ENCODE data around the gene BBS1.
A peak's percentile ranks its signal among the peaks of the same experiment; 100 is the strongest.

Gene BBS1

DNA sequence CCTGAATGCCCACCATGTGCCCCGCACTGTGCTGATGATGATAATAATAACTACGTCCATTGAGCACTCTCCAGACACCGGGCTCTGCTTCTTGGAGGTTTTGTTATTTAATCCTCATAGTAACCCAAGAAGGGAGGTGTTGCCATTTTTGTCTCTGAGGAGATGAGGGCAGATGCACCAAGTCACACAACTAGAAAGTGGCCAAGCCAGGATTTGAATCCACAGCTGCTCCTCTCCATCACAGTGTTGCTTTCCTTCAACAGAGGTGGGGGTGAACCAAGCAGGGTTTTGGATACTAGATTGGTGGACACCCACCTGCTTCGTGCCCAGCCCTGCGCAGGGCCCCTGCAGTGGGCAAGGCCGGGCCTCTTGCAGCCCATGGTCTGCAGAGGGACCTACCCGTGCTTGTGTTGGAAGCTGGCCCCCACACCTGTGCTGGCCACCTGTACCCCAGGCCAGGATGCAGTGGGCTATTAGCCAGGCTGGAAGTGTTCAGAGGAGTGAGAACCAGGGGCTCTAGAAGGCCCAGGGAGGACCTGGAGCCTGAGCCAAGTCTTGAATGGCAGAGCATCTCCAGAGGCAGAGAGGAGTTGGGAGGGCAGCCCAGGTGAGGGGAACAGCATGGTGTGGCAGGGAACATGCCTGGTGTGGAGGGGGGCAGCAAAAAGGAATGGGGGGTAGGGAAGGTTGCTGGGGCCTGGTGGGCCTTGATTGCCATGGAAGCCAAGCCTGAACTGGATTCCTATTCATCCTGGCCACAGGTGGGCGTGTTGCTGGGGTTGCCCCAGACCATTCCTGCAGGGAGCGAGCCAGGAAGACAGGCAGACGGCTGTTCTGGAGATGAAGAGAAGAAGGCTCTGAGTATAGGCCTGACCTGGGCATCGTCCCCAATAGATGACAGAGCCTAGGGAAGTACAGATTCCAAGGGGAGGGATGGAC lies 32.9 kb upstream of the BBS1 start:
- DNase-seq (ENCODE audit: low read depth in 1 of 2, low spot score in 1 of 2), result no peak

DNA sequence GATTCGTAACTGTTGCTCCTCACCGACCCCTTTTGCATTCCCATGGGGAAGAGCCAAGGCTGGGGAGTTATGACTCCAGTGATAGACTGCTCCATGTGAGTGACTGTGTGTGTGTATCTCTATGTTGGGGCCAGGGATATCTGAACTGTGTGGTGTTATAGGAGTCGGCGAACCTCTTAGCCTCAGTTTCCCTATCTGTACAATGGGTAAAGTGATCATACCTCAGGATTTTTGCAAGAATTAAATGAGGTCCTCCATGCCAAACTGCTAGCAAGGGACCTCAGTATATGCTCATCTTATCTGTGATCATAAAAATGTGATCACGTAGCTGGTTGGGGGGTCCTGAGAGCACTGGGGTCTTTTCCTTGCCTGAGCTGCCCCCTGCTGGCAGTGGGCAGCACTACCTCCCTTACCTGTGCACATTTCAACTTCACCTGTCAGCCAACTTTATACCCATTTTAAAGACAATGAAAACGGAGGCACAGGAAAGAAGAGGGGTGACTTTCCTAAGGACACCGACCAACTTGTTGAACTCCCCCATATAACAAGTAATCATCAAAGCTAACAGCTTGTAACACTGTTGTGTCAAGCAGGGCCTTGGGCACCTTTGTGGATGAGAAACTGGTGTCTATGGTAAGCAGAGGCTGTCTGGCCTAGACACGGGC lies 31.6 kb upstream of the BBS1 start:
- no peak for DNase-seq (ENCODE audit: low read depth in 1 of 2, low spot score in 1 of 2)

DNA sequence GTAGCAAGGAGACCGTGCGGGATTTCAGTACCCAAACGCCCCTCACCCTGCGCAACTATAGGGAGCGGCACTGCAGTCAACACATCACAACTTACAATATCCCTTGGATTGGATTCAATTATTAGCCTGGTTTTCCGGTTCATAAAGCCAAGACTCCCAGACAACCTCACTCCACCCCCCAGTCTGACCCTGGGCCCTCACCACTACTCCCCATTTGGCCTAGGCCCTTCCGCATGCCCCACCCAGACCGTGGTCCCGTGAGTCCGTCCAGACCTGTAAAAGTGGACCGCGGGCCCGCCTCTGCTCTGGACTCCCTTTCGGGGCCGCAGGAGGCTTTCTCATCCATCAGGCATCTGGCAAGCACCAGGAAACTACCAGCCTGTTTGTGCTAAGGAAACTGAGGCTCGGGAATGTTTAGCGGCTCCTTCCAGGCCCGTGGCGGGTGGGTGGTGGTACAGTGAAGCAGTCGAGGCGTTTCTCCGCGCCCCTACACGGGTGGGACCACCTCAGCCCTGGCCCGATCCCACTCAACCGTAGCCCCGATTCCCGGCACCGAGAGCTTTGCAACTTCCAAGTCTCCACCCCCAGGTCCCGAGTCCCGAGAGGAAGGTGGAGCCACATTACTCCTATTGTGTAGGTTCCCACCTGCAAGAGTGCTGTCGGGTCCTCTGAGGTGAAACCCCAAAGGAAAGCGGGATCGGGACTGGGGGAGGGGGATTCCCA lies 30.9 kb upstream of the BBS1 start:
- no peak for DNase-seq (ENCODE audit: low read depth in 1 of 2, low spot score in 1 of 2)

DNA sequence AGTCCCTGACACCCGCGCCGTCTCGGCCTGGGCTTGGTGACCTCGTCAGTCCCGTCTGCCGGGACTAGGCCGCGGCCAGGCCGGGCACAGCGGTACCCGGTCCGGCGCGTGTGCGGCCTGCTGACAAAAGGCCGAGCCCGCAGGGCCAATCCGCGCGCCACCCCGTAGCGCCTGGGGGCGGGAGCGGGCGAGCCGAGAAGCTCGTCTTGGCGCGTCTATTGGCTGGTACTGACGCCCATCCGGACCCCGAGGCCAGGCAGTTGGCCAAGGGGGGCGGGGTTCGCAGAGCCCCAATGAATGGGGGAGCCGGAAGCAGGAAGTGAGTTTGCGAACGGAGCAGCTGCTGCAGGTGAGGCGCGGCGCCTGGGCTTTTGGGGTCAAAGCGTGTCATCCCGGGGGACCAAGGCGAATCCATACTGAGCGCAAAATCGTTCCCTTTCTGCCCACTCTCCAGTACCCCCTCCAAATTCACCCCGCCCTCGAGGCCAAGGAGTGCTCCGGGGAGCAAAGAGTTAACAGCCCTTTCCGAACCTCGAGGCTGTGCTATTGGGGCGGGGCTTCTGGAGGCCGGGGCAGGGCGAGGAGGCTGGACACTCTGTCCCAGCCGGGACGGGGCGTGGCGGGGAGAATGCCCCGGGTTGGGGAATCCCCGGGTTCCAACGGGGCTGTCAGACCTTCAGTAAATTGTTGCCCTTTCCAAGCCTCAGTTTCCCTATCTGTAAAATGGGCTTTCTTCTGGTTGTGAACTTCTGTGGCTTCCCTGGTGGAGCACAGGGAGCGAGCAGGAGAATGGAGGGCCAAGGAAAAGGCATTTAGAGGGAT lies 30.1 kb upstream of the BBS1 start, which contains the start of gene DPP3:
Gene DPP3 (plus strand): TSS at position 318 of the 822 bp plus-strand sequence. CDS start 1,767 bp downstream, outside the sequence.
- DNase-seq (ENCODE audit: low read depth in 1 of 2, low spot score in 1 of 2), result peak; percentile 88 to 92

DNA sequence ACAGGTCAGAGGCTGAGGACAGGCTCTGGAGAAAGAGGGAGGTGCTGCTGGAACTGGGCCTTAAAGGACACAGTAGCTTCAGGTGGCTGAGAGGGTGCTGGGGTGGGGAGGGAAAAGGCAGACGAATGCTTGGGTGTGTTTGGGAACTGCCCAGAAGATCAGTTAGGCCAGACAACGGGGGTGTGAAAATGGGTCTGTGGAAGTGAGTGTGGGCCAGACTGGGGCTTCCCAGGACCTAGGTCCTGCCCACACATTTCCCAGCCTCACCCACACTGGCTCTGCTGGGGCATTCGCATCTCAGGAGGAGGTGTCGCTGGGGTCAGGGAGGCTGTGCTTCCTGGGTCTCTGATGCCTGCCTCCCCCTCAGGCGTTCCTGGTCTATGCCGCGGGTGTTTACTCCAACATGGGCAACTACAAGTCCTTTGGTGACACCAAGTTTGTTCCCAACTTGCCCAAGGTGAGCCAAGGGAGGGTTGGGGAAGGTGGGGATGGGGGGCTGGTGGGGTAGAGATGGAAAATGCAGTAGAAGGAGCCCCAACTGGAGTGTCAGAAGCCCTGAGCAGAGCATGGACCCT lies 25.5 kb upstream of the BBS1 start:
- DNase-seq (ENCODE audit: low read depth in 1 of 2, low spot score in 1 of 2), result no peak

DNA sequence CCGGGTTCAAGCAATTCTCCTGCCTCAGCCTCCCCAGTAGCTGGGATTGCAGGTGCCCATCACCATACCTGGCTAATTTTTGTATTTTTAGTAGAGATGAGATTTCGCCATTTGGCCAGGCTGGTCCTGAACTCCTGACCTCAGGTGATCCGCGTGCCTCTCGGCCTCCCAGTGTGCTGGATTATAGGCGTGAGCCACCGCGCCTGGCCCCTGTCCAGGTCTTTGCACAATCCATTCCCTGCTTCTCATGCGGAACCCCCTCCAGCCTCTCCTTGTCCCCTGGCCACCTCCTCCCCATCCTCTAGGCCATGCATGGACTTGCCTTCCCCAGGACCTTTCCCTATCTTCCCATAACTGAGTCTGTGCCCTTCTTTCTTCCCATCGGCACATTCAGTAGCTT lies 21.5 kb upstream of the BBS1 start:
- DNase-seq (ENCODE audit: low read depth in 1 of 2, low spot score in 1 of 2), result no peak

DNA sequence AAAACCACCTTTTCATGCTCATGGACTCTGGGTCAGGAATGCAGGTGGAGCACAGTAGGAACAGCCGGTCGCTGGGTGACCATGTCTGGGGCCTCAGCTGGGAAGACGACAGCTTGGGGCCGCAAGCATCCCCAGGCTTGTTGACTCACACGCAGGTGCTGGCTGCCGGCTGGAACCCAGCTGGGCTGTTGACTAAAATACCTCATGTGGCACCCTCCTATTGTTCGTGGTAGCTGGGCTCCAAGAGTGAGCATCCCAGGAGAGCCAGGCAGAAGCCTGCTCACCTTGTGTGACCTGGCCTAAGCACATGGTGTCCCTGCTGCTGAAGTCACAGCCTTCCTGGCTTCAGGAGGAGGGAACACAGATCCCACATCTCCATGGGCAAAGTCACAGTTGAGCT lies 20.8 kb upstream of the BBS1 start:
- DNase-seq (ENCODE audit: low read depth in 1 of 2, low spot score in 1 of 2), result no peak

DNA sequence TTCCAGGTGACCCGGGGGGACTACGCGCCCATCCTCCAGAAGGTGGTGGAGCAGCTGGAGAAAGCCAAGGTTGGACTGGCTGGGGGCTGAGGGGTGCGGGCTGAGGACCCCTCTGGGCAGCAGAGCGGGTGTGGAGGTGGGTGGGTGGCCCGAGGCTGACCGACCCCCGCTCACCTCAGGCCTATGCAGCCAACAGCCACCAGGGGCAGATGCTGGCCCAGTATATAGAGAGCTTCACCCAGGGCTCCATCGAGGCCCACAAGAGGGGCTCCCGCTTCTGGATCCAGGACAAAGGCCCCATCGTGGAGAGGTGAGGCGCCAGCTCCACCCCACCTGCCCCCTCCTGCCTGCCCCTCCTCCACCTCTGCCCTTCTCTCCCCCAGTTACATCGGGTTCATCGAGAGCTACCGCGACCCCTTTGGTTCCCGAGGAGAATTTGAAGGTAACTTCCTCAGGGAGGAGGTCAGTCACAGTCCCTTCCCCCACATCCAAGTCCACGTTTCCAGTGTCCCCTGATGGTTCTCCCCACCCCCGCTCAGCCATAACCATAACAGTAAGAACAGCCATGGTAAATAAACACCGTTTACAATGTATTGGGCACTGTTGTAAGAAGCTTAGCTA lies 19.0 kb upstream of the BBS1 start:
- no peak for DNase-seq (ENCODE audit: low read depth in 1 of 2, low spot score in 1 of 2)

DNA sequence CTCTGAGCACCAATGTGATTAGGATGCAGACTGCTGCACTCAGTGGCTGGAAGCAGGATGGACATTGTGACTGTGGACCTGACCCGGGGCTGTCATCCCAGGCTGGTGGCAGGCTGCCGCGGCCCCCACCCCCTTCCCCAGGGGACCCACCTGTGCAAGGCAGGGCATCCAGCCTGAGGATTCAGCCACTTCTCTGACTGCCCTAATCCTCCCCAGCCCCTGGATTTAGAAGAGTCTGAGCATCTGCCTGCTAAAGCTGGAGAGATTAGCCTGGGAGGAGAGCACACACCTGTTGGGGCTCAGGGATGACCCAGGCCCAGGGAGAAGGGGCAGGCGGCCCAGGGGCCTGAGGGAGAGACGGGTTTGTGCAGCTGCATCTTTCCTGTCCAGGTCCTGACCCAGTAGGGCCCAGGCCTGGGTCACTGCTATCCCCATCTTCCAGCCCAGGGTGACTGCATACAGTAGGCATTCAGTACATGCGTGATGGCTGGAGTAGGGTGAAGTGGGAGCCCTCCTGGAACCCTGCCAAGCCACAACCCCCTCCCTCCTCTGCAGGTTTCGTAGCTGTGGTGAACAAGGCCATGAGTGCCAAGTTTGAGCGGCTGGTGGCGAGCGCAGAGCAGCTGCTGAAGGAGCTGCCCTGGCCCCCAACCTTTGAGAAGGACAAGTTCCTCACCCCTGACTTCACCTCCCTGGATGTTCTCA lies 18.1 kb upstream of the BBS1 start:
- no peak for DNase-seq (ENCODE audit: low read depth in 1 of 2, low spot score in 1 of 2)

DNA sequence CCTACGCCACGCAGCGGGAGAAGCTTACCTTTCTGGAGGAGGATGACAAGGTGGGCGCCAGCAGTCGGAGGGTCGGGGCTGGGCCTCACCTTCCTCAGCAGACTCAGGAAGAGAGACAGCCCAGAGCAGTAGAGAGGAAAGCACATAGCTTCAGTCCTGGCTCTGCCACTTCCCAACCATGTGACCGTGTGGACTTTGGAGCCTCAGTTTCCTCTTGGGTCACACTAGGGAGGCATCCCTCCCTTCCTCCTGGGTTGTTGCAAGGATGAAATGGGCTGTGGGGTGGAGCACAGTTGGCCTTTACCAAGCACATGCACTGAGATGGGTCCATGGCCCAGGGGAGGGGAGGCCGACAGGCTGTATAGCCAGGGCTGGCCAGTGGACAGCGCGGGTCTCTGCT lies 17.3 kb upstream of the BBS1 start:
- DNase-seq (ENCODE audit: low read depth in 1 of 2, low spot score in 1 of 2), result no peak

DNA sequence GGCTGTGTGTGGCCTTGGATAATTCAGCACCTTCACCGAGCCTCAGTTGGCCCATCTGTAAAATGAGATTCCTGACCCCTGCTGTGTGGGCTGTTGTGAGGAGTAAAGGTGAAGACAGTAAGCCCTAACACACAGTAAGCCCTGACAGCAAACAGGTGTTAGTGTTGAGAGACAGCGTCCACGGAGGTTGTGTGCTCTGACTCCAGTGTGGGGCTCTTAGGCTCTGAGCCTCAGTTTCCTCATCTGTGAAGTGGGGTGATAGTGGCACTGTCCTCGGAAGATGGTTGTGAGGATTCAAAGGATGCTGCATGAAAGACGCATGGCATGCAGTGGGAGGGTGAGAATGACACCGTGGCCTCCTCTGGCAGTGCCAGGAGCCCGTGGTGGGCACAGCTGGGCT lies 16.0 kb upstream of the BBS1 start:
- DNase-seq (ENCODE audit: low read depth in 1 of 2, low spot score in 1 of 2), result no peak

DNA sequence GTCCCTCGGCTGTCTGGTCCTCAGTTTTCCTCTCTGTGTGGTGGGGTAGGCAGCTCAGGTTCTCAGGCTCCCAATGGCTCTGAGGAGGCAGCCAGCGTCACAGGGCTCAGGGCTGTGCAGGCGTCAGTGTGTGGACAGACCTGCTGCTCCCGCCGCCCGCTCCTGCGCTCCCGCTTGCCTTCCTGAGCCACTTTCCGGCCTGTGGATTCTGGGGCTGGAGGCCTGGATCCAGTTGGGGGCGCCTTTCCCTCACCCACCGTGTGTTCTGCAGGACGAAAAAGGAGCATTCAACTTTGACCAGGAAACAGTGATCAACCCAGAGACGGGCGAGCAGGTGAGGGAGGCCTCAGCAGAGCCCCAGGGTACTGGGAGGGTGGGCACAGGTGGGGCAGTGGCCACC lies 15.5 kb upstream of the BBS1 start:
- no peak for DNase-seq (ENCODE audit: low read depth in 1 of 2, low spot score in 1 of 2)

DNA sequence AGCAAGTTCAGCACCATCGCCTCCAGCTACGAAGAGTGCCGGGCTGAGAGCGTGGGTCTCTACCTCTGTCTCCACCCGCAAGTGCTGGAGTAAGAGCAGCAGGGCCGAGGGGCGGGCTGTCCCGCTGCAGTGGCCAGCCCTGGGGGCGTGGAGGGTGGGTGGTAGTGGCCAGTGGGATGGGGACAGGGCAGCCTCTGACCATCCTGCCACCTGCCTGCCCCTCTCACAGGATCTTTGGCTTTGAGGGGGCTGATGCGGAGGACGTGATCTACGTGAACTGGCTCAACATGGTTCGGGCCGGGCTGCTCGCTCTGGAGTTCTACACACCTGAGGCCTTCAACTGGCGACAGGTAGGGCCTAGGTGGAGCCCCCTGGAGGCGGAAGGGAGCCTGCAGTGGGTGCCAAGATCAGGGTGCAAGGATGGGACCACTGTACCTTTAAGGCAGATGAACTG lies 15.0 kb upstream of the BBS1 start:
- no peak for DNase-seq (ENCODE audit: low read depth in 1 of 2, low spot score in 1 of 2)

DNA sequence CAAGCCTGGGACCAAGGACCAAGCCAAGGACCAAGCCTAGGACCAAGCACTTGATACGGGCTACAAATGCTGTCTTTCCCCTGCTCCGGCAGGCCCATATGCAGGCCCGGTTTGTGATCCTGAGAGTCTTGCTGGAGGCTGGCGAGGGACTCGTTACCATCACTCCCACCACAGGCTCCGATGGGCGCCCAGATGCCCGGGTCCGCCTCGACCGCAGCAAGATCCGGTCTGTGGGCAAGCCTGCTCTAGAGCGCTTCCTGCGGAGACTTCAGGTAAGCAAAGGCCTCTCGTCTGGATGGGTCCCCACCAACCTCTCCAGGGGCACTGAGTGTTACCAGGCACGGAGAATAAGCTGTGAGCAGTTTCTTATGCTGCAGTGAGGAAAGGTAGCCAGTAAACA lies 13.2 kb upstream of the BBS1 start:
- no peak for DNase-seq (ENCODE audit: low read depth in 1 of 2, low spot score in 1 of 2)

DNA sequence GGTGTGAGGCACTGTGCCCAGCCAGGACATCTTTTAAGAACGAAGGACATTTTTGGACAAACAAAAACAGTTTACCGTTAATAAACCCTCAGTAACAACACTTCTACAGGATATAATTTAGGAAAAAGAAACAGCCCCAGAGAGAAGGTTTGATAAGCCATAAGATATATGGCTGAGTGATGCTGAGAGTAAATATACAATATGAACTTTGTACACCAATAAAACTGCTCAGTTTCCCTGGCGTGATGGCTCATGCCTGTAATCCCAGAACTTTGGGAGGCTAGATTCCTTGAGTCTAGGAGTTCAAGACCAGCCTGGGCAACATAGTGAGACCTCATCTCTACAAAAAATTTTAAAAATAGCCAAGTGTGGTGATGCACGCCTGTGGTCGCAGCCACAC lies 11.9 kb upstream of the BBS1 start:
- no peak for DNase-seq (ENCODE audit: low read depth in 1 of 2, low spot score in 1 of 2)

DNA sequence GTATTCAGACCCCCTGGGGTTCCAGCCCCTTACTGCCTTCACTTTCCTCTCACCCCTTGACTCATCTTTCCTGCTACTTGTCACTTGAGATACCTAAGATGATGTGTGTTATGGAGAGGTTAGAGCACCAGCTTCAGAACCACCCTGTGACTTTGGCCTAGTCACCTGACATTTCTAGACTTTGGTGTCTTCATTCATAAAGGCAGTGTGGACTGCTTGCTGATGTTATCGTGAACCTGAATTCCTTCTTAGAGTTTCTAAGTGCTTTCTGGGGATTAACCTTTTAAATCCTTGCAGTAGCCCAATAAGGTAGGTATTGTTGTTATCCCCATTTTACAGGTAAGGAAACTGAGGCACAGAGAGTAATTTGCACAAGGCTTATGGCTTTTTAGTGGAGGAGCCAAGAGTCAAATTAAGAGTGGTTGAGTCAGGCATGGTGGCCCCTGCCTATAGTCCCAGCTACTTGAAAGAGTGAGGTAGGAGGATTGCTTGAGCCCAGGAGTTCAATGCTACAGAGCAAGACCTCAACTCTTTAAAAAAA lies 5.1 kb upstream of the BBS1 start:
- no peak for DNase-seq (ENCODE audit: low read depth in 1 of 2, low spot score in 1 of 2)

DNA sequence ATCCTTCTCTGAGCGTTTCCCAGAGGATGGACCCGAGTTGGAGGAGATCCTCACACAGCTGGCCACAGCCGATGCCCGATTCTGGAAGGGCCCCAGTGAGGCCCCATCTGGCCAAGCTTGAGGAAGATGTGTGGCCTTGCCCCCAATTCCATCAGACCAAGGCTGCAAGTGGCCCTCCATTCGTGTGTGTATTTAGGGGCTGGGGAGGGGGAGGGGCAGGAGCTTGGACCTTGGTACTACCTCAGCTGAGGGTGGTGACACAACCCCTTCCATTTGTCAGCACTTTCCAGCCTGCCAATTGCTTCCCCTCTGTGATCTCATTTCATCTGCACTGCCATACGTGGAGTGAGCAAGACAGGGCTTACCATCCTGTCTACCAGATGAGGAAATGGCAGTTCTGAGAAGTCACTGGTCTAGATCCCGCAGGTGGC lies 1.3 kb upstream of the BBS1 start:
- no peak for DNase-seq (ENCODE audit: low read depth in 1 of 2, low spot score in 1 of 2)

DNA sequence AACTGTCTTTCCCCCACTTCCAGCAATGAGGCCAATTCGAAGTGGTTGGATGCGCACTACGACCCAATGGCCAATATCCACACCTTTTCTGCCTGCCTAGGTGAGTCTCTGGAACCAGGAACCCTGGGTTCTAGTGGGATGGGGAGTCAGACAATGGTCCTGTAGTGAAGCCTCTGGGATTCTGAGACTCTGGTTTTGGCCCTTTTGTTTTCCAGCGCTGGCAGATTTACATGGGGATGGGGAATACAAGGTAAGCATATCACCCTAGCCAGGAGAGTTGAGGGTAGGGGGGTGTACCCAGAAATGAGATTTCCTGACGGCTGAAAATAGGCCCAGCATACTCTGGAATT lies 530 bp downstream of the BBS1 start:
- DNase-seq (ENCODE audit: low read depth in 1 of 2, low spot score in 1 of 2), result no peak

DNA sequence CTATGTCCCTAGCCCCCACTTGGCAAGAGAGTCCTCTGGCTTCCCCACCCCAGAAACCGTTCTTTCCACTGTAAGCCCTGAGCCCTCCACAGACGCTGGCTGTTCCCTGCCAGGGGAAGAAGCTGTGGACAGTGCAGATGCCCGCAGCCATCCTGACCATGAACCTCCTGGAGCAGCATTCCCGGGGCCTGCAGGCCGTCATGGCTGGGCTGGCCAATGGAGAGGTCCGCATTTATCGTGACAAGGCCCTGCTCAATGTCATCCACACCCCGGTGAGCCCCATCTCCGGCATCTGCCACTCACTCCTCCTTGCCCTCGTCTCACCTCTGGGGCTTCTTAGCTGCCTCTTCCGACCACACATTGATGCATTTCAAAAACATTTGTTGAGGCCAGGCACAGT lies 13.2 kb downstream of the BBS1 start:
- DNase-seq (ENCODE audit: low read depth in 1 of 2, low spot score in 1 of 2), result no peak
